NCI-H82 treated with DMSO at 0.1 percent for 48 hours (cell line): Measurements from ENCODE around the gene B3GNT2.
"Not testable (repeated sequence)": the region's sequence is repeated elsewhere in the genome, so short reads cannot be mapped to it uniquely, and the experiment has no call there.

Experiments used
- DNase-seq: peaks from one replicate; lab custom pipeline; 2025; ENCODE audit not compliant: unreplicated experiment; lab: John Stamatoyannopoulos, UW

The B3GNT2 gene

GRCh38 chr2:62234755-62235655 lies 39.1 kb downstream of the B3GNT2 start:
- DNase-seq, result no peak

GRCh38 chr2:62236499-62236898 lies 40.6 kb downstream of the B3GNT2 start:
- DNase-seq, result no peak

GRCh38 chr2:62238236-62238635 lies 42.3 kb downstream of the B3GNT2 start:
- DNase-seq, result no peak

- DNase-seq, result no peak
Measured at GRCh38 chr2:62240546-62240945, 44.6 kb downstream of the B3GNT2 start.

GRCh38 chr2:62243983-62244382 lies 48.1 kb downstream of the B3GNT2 start:
- no peak for DNase-seq

- no peak for DNase-seq
Measured at GRCh38 chr2:62248226-62248625, 52.3 kb downstream of the B3GNT2 start.

- DNase-seq, result no peak
Measured at GRCh38 chr2:62250239-62250638, 54.3 kb downstream of the B3GNT2 start.

- DNase-seq, result no peak
Measured at GRCh38 chr2:62254424-62255266, 58.7 kb downstream of the B3GNT2 start.

GRCh38 chr2:62257466-62257865 lies 61.6 kb downstream of the B3GNT2 start:
- no peak for DNase-seq

- no peak for DNase-seq
Measured at GRCh38 chr2:62263076-62263715, 67.3 kb downstream of the B3GNT2 start.

GRCh38 chr2:62264186-62264585 lies 68.3 kb downstream of the B3GNT2 start:
- DNase-seq, result no peak

GRCh38 chr2:62265106-62265505 lies 69.2 kb downstream of the B3GNT2 start:
- no peak for DNase-seq

- no peak for DNase-seq
Measured at GRCh38 chr2:62266433-62267038, 70.6 kb downstream of the B3GNT2 start.

- no peak for DNase-seq
Measured at GRCh38 chr2:62267696-62268095, 71.8 kb downstream of the B3GNT2 start.

GRCh38 chr2:62268681-62269188 lies 72.8 kb downstream of the B3GNT2 start:
- not testable (repeated sequence) for DNase-seq

GRCh38 chr2:62270728-62271127 lies 74.8 kb downstream of the B3GNT2 start:
- DNase-seq, result no peak
